GM10248 (cell line): ENCODE measurements around the gene RNF125.
A peak's percentile ranks its signal among the peaks of the same experiment; 100 is the strongest.
"Not testable (repeated sequence)": the region's sequence is repeated elsewhere in the genome, so short reads cannot be mapped to it uniquely, and the experiment has no call there.

Experiments used
- CTCF ChIA-PET: fragments of 300-600 bp; sonication (Branson Sonifier 250); formaldehyde crosslinking; extraction: SDS; loops from one replicate; lab custom pipeline; 2021; ENCODE audit warnings: antibody characterized with exemption; lab: Yijun Ruan, JAX
- POLR2A ChIA-PET: fragments of 350-650 bp; sonication (Branson Sonifier 250); formaldehyde crosslinking; extraction: SDS; loops from one replicate; lab custom pipeline; 2020; ENCODE audit warnings: antibody characterized with exemption; lab: Yijun Ruan, JAX
- DNase-seq: peaks from one replicate; pipeline ENCODE4 v3.0.0; 2012; ENCODE audit errors: extremely low spot score
- CTCF ChIP-seq: IDR thresholded peaks from 2 replicates; pipeline ENCODE4 v1.5.1; 2012; ENCODE audit warnings: mild to moderate bottlenecking, low read depth; ENCODE audit errors: extremely low read depth, missing control alignments, control extremely low read depth

The RNF125 gene

GRCh38 chr18:32083781-32084180, 65.2 kb downstream of the RNF125 start:
- no peak for DNase-seq
- ChIA-PET CTCF (interaction anchor here (1.2 to 2.2 kb wide), 2 partner anchors 12 to 342 kb away, joined by 3 to 12 read pairs; no protein-coding TSS in a partner anchor), POLR2A (no interaction called here)
- no peak for TF ChIP-seq CTCF

GRCh38 chr18:32086881-32087280, 68.3 kb downstream of the RNF125 start:
- no peak for TF ChIP-seq CTCF
- DNase-seq, result no peak
- ChIA-PET CTCF (no interaction called here), POLR2A (no interaction called here)

GRCh38 chr18:32090831-32091230, 72.2 kb downstream of the RNF125 start:
- CTCF ChIA-PET, POLR2A ChIA-PET, DNase-seq: not testable (repeated sequence)

GRCh38 chr18:32091325-32091723, 72.7 kb downstream of the RNF125 start:
- ChIA-PET POLR2A (interaction anchor here (1.5 kb wide), 1 partner anchor 148 kb away, joined by 6 read pairs; the partner anchor contains the start of gene TRAPPC8), CTCF (interaction anchor here (1.3 kb wide), 1 partner anchor 19 kb away, joined by 5 read pairs; no protein-coding TSS in a partner anchor)
- DNase-seq, result peak; percentile 19

GRCh38 chr18:32091724-32092421, 73.2 kb downstream of the RNF125 start, which contains the start of gene RNF138:
TSS of gene RNF138 (plus strand) at chr18:32091874. CDS start at chr18:32092777, 903 bp downstream.
- CTCF ChIA-PET, result interaction anchor here (1.3 kb wide), 1 partner anchor 19 kb away, joined by 5 read pairs; no protein-coding TSS in a partner anchor
- peak; percentile 87 for DNase-seq

More at GRCh38 chr18:32091325-32091723, 72.7 kb downstream of the RNF125 start:
- TF ChIP-seq CTCF, result no peak

GRCh38 chr18:32092422-32093101, 73.9 kb downstream of the RNF125 start:
- peak; percentile 99 for DNase-seq
- TF ChIP-seq CTCF, result no peak
- CTCF ChIA-PET, result interaction anchor here (0.9 to 1.3 kb wide), 3 partner anchors 12 to 20 kb away, joined by 3 to 5 read pairs (median 4); no protein-coding TSS in a partner anchor
- POLR2A ChIA-PET, result interaction anchor here (1.5 kb wide), 1 partner anchor 150 kb away, joined by 6 read pairs; the partner anchor contains the start of gene TRAPPC8

More at GRCh38 chr18:32091724-32092421, 73.2 kb downstream of the RNF125 start, which contains the start of gene RNF138:
- no peak for TF ChIP-seq CTCF
- POLR2A ChIA-PET, result interaction anchor here (1.5 kb wide), 1 partner anchor 149 kb away, joined by 6 read pairs; the partner anchor contains the start of gene TRAPPC8
